ENCODE results near the gene GRIP2.

GRIP2 gene

GRCh38 chr3:14481646-14482036 lies 58.5 kb downstream of the GRIP2 start:
- DNase-seq, result peak; percentile 33

GRCh38 chr3:14481018-14481645 lies 59.0 kb downstream of the GRIP2 start:
- DNase-seq, result peak; percentile 9

GRCh38 chr3:14480207-14481017 lies 59.7 kb downstream of the GRIP2 start:
- peak; percentile 5 for DNase-seq

- no peak for DNase-seq
Measured at GRCh38 chr3:14479591-14479990, 60.6 kb downstream of the GRIP2 start.

GRCh38 chr3:14478956-14479550 lies 61.1 kb downstream of the GRIP2 start:
- DNase-seq, result peak; percentile 28

GRCh38 chr3:14477311-14477935 lies 62.7 kb downstream of the GRIP2 start:
- peak; percentile 16 for DNase-seq

- peak; percentile 4 for DNase-seq
Measured at GRCh38 chr3:14476583-14477265, 63.4 kb downstream of the GRIP2 start.

- DNase-seq, result no peak
Measured at GRCh38 chr3:14475621-14476020, 64.5 kb downstream of the GRIP2 start.

- no peak for DNase-seq
Measured at GRCh38 chr3:14474363-14475081, 65.6 kb downstream of the GRIP2 start.

GRCh38 chr3:14473411-14473891 lies 66.7 kb downstream of the GRIP2 start:
- DNase-seq, result no peak

- no peak for DNase-seq
Measured at GRCh38 chr3:14472471-14473351, 67.4 kb downstream of the GRIP2 start.

GRCh38 chr3:14471690-14472089 lies 68.5 kb downstream of the GRIP2 start:
- DNase-seq, result no peak

- DNase-seq, result no peak
Measured at GRCh38 chr3:14471016-14471415, 69.1 kb downstream of the GRIP2 start.

- DNase-seq, result no peak
Measured at GRCh38 chr3:14470461-14470860, 69.7 kb downstream of the GRIP2 start.

GRCh38 chr3:14468621-14468981 lies 71.5 kb downstream of the GRIP2 start:
- no peak for DNase-seq

- no peak for DNase-seq
Measured at GRCh38 chr3:14467814-14468620, 72.1 kb downstream of the GRIP2 start.

- DNase-seq, result no peak
Measured at GRCh38 chr3:14466179-14466903, 73.8 kb downstream of the GRIP2 start.

- no peak for DNase-seq
Measured at GRCh38 chr3:14465425-14465824, 74.7 kb downstream of the GRIP2 start.

- no peak for DNase-seq
Measured at GRCh38 chr3:14464521-14464920, 75.6 kb downstream of the GRIP2 start.

GRCh38 chr3:14464141-14464465 lies 76.0 kb downstream of the GRIP2 start:
- DNase-seq, result no peak
